HepG2 (cell line): ENCODE data around the gene GARS1. TPM values are rescaled to one million over a fixed set of nuclear protein-coding genes. Genes with fewer than 3 reads are reported as not detected.

ENCODE experiments used
- ATAC-seq: fragments of 200-7000 bp; cut with Tn5 transposase; 3 replicates; pipeline ENCODE4 v1.9.1; 2020; ENCODE audit warnings: mild to moderate bottlenecking, moderate library complexity
- BruUV-seq: library from RNA; stranded (reverse); fragments of 400-500 nt; replicated peaks from 2 replicates; lab custom pipeline; 2021; lab: Mats Ljungman, UMichigan
- CTCF ChIA-PET: fragments of 300-600 bp; formaldehyde crosslinking; extraction: SDS; loops from one replicate; lab custom pipeline; 2021; ENCODE audit warnings: low total read pairs, inconsistent platforms, low intra/inter-chr PET ratio; lab: Yijun Ruan, JAX
- POLR2A ChIA-PET: fragments of 350-600 bp; sonication (Branson Sonifier 250); formaldehyde crosslinking; loops from one replicate; lab custom pipeline; 2020; ENCODE audit warnings: antibody characterized with exemption, inconsistent platforms; lab: Yijun Ruan, JAX
- DNase-seq: peaks from one replicate; pipeline ENCODE4 v3.0.0-alpha.2; 2015; ENCODE audit warnings: low spot score
- FAIRE-seq: peaks from 3 replicates; lab custom pipeline; 2011; peaks lifted over from hg19 to GRCh38; lab: Jason Lieb, UNC
- H2AFZ ChIP-seq: one replicate; pipeline ENCODE4 v1.6.1; 2011; ENCODE audit warnings: low read length, inconsistent platforms
- H3K27ac ChIP-seq: fragments of 300-600 bp; 3 replicates; pipeline ENCODE4 v1.8.0; 2011; ENCODE audit warnings: mixed run types, mild to moderate bottlenecking, mixed read lengths, low read length, inconsistent platforms; ENCODE audit not compliant: insufficient read depth; ENCODE audit errors: extremely low read length
- H3K27me3 ChIP-seq, 2 experiments: fragments of 200-600 bp in 1 of 2; 2 replicates in 1 of 2; 3 replicates in 1 of 2; pipeline versions ENCODE4 v1.6.0 to v1.8.0; 2011; ENCODE audit warnings: low read length in 2 of 2, mild to moderate bottlenecking in 2 of 2, moderate library complexity in 2 of 2, inconsistent platforms in 1 of 2; ENCODE audit not compliant: insufficient read depth in 2 of 2, control insufficient read depth in 1 of 2
- H3K36me3 ChIP-seq, 2 experiments: fragments of 200-600 bp in 1 of 2; replicated peaks in 1 of 2; 2 replicates in 1 of 2; 3 replicates in 1 of 2; pipeline versions ENCODE4 v1.5.1 to v1.8.0; 2011; ENCODE audit warnings: low read length in 2 of 2, inconsistent platforms in 1 of 2; ENCODE audit not compliant: insufficient read depth in 2 of 2, control insufficient read depth in 1 of 2
- H3K4me1 ChIP-seq: 2 replicates; pipeline ENCODE4 v1.5.1; 2012; ENCODE audit warnings: low read length, inconsistent platforms; ENCODE audit not compliant: insufficient read depth
- H3K4me2 ChIP-seq: 2 replicates; pipeline ENCODE4 v1.6.0; 2011; ENCODE audit warnings: low read depth, low read length, inconsistent platforms
- H3K4me3 ChIP-seq, 3 experiments: fragments of 200-600 bp in 1 of 3; sonication (generic), shearing (Covaris generic) in 1 of 3; replicated peaks in 1 of 3; 2 replicates each; pipeline ENCODE4 v1.5.1; 2011 to 2016; ENCODE audit warnings: low read length in 3 of 3, inconsistent platforms in 2 of 3, low read depth in 2 of 3, mild to moderate bottlenecking in 2 of 3, control low read depth in 1 of 3, mixed read lengths in 1 of 3; ENCODE audit not compliant: insufficient read depth in 1 of 3
- H3K79me2 ChIP-seq: one replicate; pipeline ENCODE4 v1.6.1; 2011; ENCODE audit warnings: low read length, inconsistent platforms; ENCODE audit not compliant: insufficient read depth
- H3K9ac ChIP-seq: 2 replicates; pipeline ENCODE4 v1.6.0; 2011; ENCODE audit warnings: mild to moderate bottlenecking, low read depth, low read length, inconsistent platforms; ENCODE audit not compliant: insufficient read depth
- H3K9me3 ChIP-seq: 2 replicates; pipeline ENCODE4 v1.5.1; 2012; ENCODE audit warnings: mild to moderate bottlenecking, low read length
- H4K20me1 ChIP-seq: 2 replicates; pipeline ENCODE4 v1.6.0; 2011; ENCODE audit warnings: inconsistent platforms, mild to moderate bottlenecking, low read length, moderate library complexity; ENCODE audit not compliant: insufficient read depth
- DRAP1 ChIP-seq: IDR thresholded peaks from 2 replicates; pipeline ENCODE4 v1.6.1; 2016; ENCODE audit warnings: missing genetic modification reagents, missing compliant biosample characterization
- HIC2 ChIP-seq: sonication (generic); formaldehyde crosslinking; IDR thresholded peaks from 2 replicates; pipeline ENCODE4 v1.9.0; 2022; ENCODE audit warnings: low read depth, missing genetic modification reagents
- KAT8 ChIP-seq: IDR thresholded peaks from 2 replicates; pipeline ENCODE4 v1.6.1; 2016; ENCODE audit warnings: missing genetic modification reagents, missing compliant biosample characterization
- KDM5B ChIP-seq: sonication (generic); formaldehyde crosslinking; IDR thresholded peaks from 2 replicates; pipeline ENCODE4 v1.4.0; 2020; ENCODE audit warnings: missing genetic modification reagents, mild to moderate bottlenecking, borderline replicate concordance
- MEIS1 ChIP-seq: sonication (generic); formaldehyde crosslinking; IDR thresholded peaks from 2 replicates; pipeline ENCODE4 v1.9.0; 2021; ENCODE audit warnings: mild to moderate bottlenecking, missing genetic modification reagents, moderate library complexity, borderline replicate concordance
- PITX1 ChIP-seq: sonication (generic); formaldehyde crosslinking; IDR thresholded peaks from 2 replicates; pipeline ENCODE4 v1.5.1; 2020; ENCODE audit warnings: mild to moderate bottlenecking, missing genetic modification reagents
- PLRG1 ChIP-seq: fragments of 450-650 bp; conservative IDR thresholded peaks from 2 replicates; pipeline ENCODE4 v1.6.1; 2016
- TOPORS ChIP-seq: sonication (generic); formaldehyde crosslinking; IDR thresholded peaks from 2 replicates; pipeline ENCODE4 v1.8.0; 2023; ENCODE audit warnings: mild to moderate bottlenecking, missing genetic modification reagents
- ZNF3 ChIP-seq: IDR thresholded peaks from 2 replicates; pipeline ENCODE4 v1.7.0; 2017; ENCODE audit warnings: inconsistent platforms
- ZNF451 ChIP-seq: sonication (generic); formaldehyde crosslinking; IDR thresholded peaks from 2 replicates; pipeline ENCODE4 v1.5.0; 2020; ENCODE audit warnings: mild to moderate bottlenecking, missing genetic modification reagents
- ZNF768 ChIP-seq: sonication (generic); formaldehyde crosslinking; IDR thresholded peaks from 2 replicates; pipeline ENCODE4 v1.4.0; 2020; ENCODE audit warnings: missing genetic modification reagents
- WGBS: methylation state at CpG from one replicate; pipeline ENCODE4 v1.1.6; 2017; ENCODE audit warnings: low lambda C conversion rate; 5-methylcytosine and 5-hydroxymethylcytosine counted together
- in situ Hi-C: cut with HindIII; loops from 2 replicates; pipeline ENCODE4 v1.10.0; 2017; ENCODE audit warnings: low pct_unique_long_range_greater_than_20kb; ENCODE audit not compliant: extremely low pct_ligation_motif_present
- intact Hi-C: fragments of 100-400 bp; cut with micrococcal nuclease; formaldehyde crosslinking; loops from one replicate; pipeline ENCODE4 v1.10.0; 2022; ENCODE audit not compliant: unreplicated experiment
- polyA plus RNA-seq, 8 experiments: library from polyadenylated mRNA; depleted of rRNA in 3 of 8; stranded (reverse) in 7 of 8; unstranded in 1 of 8; fragments of >200 nt; fragmentation: Illumina TruSeq in 4 of 8; extraction: Trizol in 4 of 8; gene quantifications; 2 replicates each; pipeline versions ENCODE4 v1.2.1 to v1.2.3, GENCODE V29; 2011 to 2016; ENCODE audit warnings: low read depth in 4 of 8, missing spikeins in 1 of 8, mixed read lengths in 1 of 8; ENCODE audit not compliant: insufficient read depth in 1 of 8
- total RNA-seq, 5 experiments: library from RNA; depleted of rRNA; stranded (reverse); fragments of >200 nt; fragmentation: Illumina TruSeq; extraction: Trizol; gene quantifications; 2 replicates each; pipeline ENCODE4 v1.2.3, GENCODE V29; 2016; ENCODE audit warnings: low read depth in 1 of 5
- TF ChIP-seq, protein P1 (sequence below): sonication (generic); formaldehyde crosslinking; IDR thresholded peaks from 2 replicates; pipeline ENCODE4 v1.8.0; 2022; ENCODE audit warnings: missing genetic modification reagents, mild to moderate bottlenecking, borderline replicate concordance

GARS1 gene
- total and polyA plus RNA-seq, 2 of the 13 experiments (the other 11 are each of a cell fraction or from before 2014, with no cell fraction given) = 140 to 460 TPM

DNA sequence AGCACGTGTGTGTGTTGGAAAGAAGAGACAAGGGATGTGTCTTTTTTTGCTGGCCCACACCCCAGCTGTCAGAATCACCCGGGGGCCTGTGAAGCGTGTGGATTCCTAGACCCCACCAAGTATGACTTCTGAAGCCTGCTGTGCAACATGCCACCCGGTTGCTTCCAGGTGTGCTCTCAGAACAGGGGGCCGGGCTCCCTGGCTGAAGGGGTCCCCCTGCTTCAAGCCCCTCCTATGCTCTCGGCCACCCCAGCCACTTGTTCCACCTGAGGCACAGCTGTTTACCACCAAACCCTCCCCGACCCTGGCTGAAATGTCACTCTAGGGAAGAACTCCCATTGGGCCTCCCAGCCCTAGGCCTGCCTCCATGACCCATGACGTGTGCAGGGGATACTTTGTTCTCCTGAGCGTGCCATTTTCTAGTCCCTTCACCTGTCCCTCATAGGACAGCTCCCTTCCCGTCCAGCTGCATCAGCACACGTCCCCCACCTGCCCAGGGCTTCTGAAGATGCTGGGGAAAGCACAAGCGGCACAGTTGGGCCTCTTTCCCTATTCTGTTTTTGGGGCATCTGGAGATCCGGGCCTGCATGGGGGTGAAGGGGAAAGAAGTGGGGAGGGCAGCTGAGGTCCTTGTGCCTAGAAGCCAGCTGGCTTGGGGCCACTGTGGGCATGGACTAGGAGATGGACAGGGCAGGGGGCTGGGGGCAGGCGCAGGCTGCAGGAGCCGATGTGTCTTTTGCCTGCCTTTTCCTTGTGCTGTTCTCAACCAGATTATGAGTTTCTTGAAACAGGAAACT lies 54.3 kb downstream of the GARS1 start (continued):
- no peak for TF ChIP-seq KDM5B (CRISPR knock-in tag)

DNA sequence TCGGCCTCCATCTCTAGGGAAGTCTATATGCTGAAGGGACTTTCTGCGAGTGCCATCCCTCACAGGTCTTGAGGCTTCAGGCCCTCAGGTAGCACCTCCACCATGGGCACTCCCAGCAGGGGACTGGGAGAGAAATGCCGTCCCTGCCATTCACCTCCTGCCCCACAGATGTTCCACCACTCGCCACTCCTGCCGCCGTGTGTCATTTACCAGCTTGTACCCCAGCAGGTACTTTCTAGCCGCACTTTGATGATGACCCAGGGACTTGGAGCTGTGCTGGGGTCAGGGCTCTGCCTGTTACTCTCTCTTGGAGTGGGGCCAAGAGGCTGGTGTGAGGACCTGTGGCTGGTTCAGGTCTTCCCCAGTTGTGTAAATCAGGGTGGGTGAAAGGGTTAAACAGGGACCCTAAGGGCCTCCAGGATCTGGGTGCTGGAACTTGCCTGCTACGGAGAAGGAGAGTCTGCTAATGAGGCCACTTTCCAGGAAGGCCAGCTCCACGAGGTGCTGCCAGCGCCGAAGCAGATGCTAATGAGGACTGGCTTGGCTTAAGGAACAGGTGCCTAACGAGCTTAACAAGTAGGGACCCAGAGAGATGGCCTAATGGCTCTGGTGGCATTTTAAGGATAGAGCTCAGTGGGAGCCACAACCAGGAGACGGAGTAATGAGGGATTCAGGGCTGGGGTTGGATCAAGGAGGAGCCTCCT lies 55.2 kb downstream of the GARS1 start:
- intact Hi-C loops = no loop called here
- no TSS peak for BruUV-seq
- H3K79me2 ChIP-seq = no peaks in the 10 kb centered on the region
- no peak for FAIRE-seq
- ATAC-seq = peak; percentile 5; the same call in 1 of the 3 replicates
- in situ Hi-C loops = no loop called here
- H2AFZ ChIP-seq = no peak overlapping the region
- H3K36me3 ChIP-seq = no peaks in the 10 kb centered on the region
- no peak overlapping the region; the same call in 1 of the 2 replicates for H3K4me2 ChIP-seq
- CTCF ChIA-PET = no interaction called here
- H4K20me1 ChIP-seq = no peaks in the 10 kb centered on the region
- WGBS = 43% methylated on average over 12 of the region's 13 CpGs
- no peak overlapping the region for H3K27ac ChIP-seq
- H3K9me3 ChIP-seq = no peaks in the 10 kb centered on the region
- POLR2A ChIA-PET = no interaction called here
- H3K27me3 ChIP-seq = 0 out of 5 replicates have a peak, but pooled peaks cover 0 to 1% of the 10 kb centered on the region in 2 experiments
- no peak for DNase-seq
- H3K4me1 ChIP-seq = peaks cover 11% of the 10 kb centered on the region
- TF ChIP-seq KAT8 (CRISPR knock-in tag) (no peak), ZNF451 (CRISPR knock-in tag) (no peak), PITX1 (no peak), MEIS1 (no peak), ZNF3 (CRISPR knock-in tag) (no peak), TOPORS (CRISPR knock-in tag) (no peak), HIC2 (CRISPR knock-in tag) (no peak), PLRG1 (no peak), DRAP1 (no peak), ZNF768 (CRISPR knock-in tag) (no peak)
- TF ChIP-seq, protein P1, sequence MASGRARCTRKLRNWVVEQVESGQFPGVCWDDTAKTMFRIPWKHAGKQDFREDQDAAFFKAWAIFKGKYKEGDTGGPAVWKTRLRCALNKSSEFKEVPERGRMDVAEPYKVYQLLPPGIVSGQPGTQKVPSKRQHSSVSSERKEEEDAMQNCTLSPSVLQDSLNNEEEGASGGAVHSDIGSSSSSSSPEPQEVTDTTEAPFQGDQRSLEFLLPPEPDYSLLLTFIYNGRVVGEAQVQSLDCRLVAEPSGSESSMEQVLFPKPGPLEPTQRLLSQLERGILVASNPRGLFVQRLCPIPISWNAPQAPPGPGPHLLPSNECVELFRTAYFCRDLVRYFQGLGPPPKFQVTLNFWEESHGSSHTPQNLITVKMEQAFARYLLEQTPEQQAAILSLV (CRISPR knock-in tag) = no peak
- H3K9ac ChIP-seq = no peak overlapping the region
- H3K4me3 ChIP-seq = no peak overlapping the region
